ENCODE data around the gene GALNT10. TPM values are rescaled to one million over a fixed set of nuclear protein-coding genes. Genes with fewer than 3 reads are reported as not detected.
A peak's percentile ranks its signal among the peaks of the same experiment; 100 is the strongest.

GALNT10 gene
- total and polyA plus RNA-seq, 9 of the 15 experiments (the other 6 are each of a cell fraction or from before 2014, with no cell fraction given): 4.6 to 37.1 (median 13.3) TPM

GRCh38 chr5:154373729-154374179 is 183.2 kb downstream of the GALNT10 start (continued):
- TF ChIP-seq CREB3L1 (IDR thresholded peaks at IDR 0.05; ENCODE audit: borderline replicate concordance, low read depth) (peak; percentile 17; the same call in 1 of the 2 replicates), ZNF253 (CRISPR knock-in tag; conservative IDR thresholded peaks at IDR 0.05) (no peak), ZNF277 (CRISPR knock-in tag; IDR thresholded peaks at IDR 0.05; ENCODE audit: borderline replicate concordance) (no peak)

GRCh38 chr5:154374264-154374663 is 183.7 kb downstream of the GALNT10 start:
- Histone ChIP-seq H3K4me2 (ENCODE audit: insufficient read depth, low read length) (peak overlapping the region; percentile 60), H2AFZ (ENCODE audit: low read depth, low read length) (peak overlapping the region; percentile 5; the same call in 1 of the 2 replicates), H3K79me2 (ENCODE audit: control insufficient read depth, insufficient read depth, low read length) (no peaks in the 10 kb centered on the region), H3K4me3 (no peak overlapping the region), H3K9me1 (ENCODE audit: control insufficient read depth, insufficient read depth, low read length) (peaks cover 5% of the 10 kb centered on the region), H3K27ac (ENCODE audit: extremely low read depth, low read depth, low read length) (peak overlapping the region; percentile 76), H3K9ac (ENCODE audit: insufficient read depth in 1 of 2, low read depth in 2 of 2, low read length in 2 of 2) (peak overlapping the region in 1 of 2 experiments; percentile 37; a peak in 2 of 4 replicates), H4K20me1 (replicated peaks; ENCODE audit: control insufficient read depth, insufficient read depth, low read length) (no peaks in the 10 kb centered on the region), H3K36me3 (ENCODE audit: control insufficient read depth, insufficient read depth, low read length) (peaks cover 13% of the 10 kb centered on the region; the same call in 2 of the 3 replicates), H3K4me1 (replicated peaks in 1 of 2; ENCODE audit: control insufficient read depth in 2 of 2, insufficient read depth in 2 of 2, low read length in 2 of 2) (peaks cover 10 to 53% of the 10 kb centered on the region in 2 experiments; a peak in 4 of 5 replicates), H3K27me3 (ENCODE audit: control insufficient read depth in 2 of 2, insufficient read depth in 2 of 2, low read length in 2 of 2) (no peaks in the 10 kb centered on the region), H3K9me3 (replicated peaks; ENCODE audit: control insufficient read depth, insufficient read depth, low read depth, low read length) (no peaks in the 10 kb centered on the region)
- no TSS peak for BruUV-seq (replicated peaks)
- peak; percentile 20 for ATAC-seq
- in situ Hi-C loops (cut with MboI): no loop called here
- WGBS (ENCODE audit: insufficient coverage, low coverage, missing lambda C conversion rate): 28% methylated on average over 4 of the region's 4 CpGs
- intact Hi-C loops (cut with micrococcal nuclease): no loop called here
- DNase-seq (ENCODE audit: extremely low read depth in 1 of 4, low spot score in 3 of 4): no peak
- ChIA-PET POLR2A (interaction anchor here (0.6 to 1.7 kb wide), 5 partner anchors 12 to 42 kb away, joined by 3 to 7 read pairs (median 4); no protein-coding TSS in a partner anchor), CTCF (ENCODE audit: low intra/inter-chr PET ratio) (no interaction called here)
- no peak for FAIRE-seq
- TF ChIP-seq TRIM28 (IDR thresholded peaks at IDR 0.05): no peak
- TF ChIP-seq PML (IDR thresholded peaks at IDR 0.05; ENCODE audit: low read length): no peak
- TF ChIP-seq ZBED1 (IDR thresholded peaks at IDR 0.05): no peak
- TF ChIP-seq HOXB6 (CRISPR knock-in tag; IDR thresholded peaks at IDR 0.05; ENCODE audit: borderline replicate concordance): no peak
- TF ChIP-seq ZNF24 (IDR thresholded peaks at IDR 0.05): peak; percentile 92
- TF ChIP-seq BRD4 (IDR thresholded peaks at IDR 0.05): 0 out of 2 replicates have a peak, but pooled peaks have one; percentile 8
- no peak for TF ChIP-seq ETS1 (conservative IDR thresholded peaks at IDR 0.05; ENCODE audit: control insufficient read depth, low read depth, low read length)
- TF ChIP-seq NFE2 (IDR thresholded peaks at IDR 0.05; ENCODE audit: low read depth): peak; percentile 35; the same call in 1 of the 2 replicates
- TF ChIP-seq MAFF (IDR thresholded peaks at IDR 0.05; ENCODE audit: low read length): no peak
- TF ChIP-seq MAZ (CRISPR knock-in tag; conservative IDR thresholded peaks at IDR 0.05 in 1 of 2, IDR thresholded peaks at IDR 0.05 in 1 of 2): no peak
- 0 out of 2 replicates have a peak, but pooled peaks have one; percentile 17 for TF ChIP-seq ZNF592 (IDR thresholded peaks at IDR 0.05)

All from K562 (cell line).